Breast epithelium (tissue), 3 donors: ENCODE results near the gene METRNL.

Experiments
- POLR2AphosphoS5 ChIP-seq, 3 donors: sonication (generic); formaldehyde crosslinking; IDR thresholded peaks; one replicate each; pipeline ENCODE4 v1.6.1; 2017; ENCODE audit warnings: antibody characterized with exemption in 3 of 3
- TF ChIP-seq, protein P1 (sequence below), 3 donors: fragments of 450-650 bp; IDR thresholded peaks; one replicate each; pipeline ENCODE4 v1.5.1; 2016 to 2017; ENCODE audit warnings: antibody characterized with exemption in 3 of 3, mild to moderate bottlenecking in 3 of 3, moderate library complexity in 3 of 3

DNA sequence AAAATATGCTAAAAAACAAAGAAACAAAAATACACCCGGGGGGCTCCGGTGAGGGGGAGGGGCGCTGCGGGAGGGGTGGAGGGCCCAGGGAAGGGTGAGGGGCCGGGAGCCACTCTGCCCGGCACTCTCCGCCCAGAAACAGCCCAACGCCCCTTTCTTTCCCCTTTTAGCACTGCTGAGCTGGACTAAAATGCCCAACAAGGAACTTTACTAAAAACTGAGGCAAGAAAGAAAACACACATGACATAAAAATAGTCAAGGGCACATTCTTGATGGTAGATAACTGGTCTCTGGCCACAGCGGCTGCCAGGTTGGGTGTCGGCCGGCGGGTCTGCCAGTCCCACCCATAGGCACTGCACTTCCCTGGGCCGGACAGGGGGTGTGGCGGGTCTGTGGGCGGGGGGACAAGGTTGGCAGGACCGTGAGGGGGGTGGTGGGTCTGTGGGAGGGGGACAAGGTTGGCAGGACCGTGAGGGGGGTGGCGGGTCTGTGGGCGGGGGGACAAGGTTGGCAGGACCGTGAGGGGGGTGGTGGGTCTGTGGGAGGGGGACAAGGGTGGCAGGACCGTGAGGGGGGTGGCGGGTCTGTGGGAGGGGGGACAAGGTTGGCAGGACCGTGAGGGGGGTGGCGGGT, 20.9 kb downstream of the METRNL start:
- TF ChIP-seq, protein P1, sequence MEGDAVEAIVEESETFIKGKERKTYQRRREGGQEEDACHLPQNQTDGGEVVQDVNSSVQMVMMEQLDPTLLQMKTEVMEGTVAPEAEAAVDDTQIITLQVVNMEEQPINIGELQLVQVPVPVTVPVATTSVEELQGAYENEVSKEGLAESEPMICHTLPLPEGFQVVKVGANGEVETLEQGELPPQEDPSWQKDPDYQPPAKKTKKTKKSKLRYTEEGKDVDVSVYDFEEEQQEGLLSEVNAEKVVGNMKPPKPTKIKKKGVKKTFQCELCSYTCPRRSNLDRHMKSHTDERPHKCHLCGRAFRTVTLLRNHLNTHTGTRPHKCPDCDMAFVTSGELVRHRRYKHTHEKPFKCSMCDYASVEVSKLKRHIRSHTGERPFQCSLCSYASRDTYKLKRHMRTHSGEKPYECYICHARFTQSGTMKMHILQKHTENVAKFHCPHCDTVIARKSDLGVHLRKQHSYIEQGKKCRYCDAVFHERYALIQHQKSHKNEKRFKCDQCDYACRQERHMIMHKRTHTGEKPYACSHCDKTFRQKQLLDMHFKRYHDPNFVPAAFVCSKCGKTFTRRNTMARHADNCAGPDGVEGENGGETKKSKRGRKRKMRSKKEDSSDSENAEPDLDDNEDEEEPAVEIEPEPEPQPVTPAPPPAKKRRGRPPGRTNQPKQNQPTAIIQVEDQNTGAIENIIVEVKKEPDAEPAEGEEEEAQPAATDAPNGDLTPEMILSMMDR (IDR thresholded peaks at IDR 0.05), result no peak
- no peak for TF ChIP-seq POLR2AphosphoS5 (IDR thresholded peaks at IDR 0.05)
